ENCODE measurements around the gene IGLL5.
"Not testable (repeated sequence)": the region's sequence is repeated elsewhere in the genome, so short reads cannot be mapped to it uniquely, and the experiment has no call there.

IGLL5 gene

DNA sequence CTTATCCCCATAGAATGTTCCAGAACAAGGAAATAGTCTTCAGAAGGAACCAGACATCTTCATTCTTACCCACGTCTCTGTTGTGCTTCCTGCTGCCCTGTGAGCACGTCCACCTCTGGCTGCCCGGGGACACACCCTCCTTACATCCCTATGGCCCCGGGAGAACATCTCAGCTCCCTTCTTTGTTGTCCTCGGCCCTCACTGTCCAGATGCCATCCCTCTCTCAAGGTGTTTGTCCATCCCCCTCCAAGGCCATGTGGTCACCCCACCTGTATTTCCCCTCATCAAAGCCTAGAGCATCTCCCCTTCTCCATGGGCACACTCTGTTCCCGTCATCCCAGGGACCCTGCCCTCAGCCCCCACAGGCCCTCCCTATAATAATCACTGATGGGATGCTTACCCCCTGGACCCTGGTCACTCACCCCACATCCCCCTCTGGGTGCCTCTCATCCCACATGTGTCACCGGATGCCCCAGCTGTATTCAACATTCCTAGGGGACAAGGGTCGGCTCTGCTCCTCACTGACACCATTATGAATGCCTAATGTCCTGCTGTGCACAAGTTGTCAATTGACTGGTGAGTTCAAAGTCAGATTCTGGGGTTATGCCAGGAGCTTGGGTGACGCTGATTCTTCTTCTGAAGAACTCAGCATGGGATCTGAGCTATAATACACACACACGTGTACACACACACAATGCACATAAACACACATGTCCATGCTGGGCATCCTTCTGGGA is 28.8 kb downstream of the IGLL5 start:
- DNase-seq = no peak

DNA sequence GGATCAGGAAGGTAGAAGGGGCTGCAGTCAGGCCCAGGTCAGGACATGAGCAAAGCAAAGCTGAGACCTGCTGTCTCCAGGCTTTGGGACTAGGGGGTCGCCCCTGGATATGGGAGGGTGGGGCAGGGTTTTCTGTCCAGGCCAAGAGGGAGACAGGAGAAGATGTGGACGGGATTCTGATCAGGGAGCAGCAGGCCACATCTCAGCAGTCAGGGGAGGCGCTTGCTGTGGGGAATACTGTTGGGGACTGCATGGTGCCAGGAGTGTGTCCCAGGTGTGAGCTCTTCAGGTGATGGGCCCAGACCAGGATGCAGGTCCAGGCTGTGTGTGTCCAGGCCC is 29.3 kb downstream of the IGLL5 start:
- DNase-seq = no peak

DNA sequence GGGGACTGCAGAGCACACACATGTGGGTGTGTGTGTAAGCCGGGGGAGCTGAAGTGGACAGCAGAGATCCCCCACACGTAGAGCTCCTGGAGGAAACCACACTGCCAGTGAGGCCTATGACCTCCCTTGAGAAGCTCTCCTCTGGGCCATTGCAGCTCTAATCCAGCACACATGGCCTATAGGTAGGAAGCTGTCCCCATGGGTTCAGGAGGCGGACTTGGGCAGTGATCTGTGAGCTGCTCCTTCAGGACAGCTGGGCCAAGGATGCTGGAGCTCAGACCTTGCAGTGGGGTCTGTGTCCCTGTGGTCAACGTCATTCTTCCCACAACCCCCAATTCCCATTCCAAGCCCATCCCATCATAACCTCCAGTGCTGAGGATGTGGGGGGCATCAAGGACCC is 29.8 kb downstream of the IGLL5 start:
- no peak for DNase-seq

DNA sequence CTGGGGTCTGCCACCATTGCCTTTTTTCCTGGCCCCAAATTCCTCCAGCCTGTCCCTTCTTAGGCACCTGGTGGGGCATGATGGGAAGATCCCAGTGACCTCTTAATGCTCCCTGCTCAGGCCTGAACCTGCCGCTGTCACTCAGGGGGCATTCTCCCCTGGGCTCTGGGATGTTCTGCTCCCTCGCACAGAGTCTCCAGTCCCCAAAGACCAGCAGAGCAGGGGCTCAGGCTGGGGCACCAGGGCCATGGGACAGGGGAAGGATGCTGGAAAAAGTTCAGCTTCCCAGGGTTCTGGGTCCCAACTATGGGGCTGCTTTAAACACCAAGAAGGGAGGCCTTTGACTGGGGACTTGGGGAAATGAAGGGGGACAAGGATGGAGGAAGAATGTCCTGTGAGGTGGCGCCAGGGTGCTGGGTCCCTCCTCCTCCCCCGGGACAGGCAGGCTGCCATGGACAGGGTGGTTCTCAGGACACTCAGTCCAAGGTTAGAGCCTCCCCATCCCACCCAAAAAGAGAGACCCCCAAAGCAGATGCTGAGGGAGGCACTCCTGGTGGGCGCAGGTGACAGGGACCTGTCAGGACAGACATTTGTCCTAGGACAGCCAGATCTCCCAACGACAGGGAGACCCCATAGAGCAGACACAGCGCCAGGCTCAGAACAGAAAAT is 30.8 kb downstream of the IGLL5 start:
- DNase-seq = no peak

DNA sequence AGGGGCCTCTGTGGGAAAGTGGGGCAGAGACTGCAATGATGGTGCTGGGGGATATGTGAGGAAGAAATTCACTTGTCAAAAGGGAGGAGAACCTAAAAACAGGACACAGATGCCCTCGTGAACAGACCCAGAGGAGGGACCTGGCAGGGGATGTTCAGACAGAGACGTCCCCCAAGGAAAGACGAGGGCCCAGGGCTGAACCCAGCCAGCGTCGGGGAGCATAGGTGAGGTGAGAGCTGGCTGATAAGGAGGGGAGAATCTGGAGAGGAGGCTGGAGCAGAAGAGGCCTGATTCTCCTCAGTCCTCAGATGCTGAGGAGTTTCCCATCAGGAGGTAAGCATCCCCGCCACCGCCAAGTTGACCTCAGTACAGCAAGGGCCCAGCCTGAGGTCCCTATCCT is 31.4 kb downstream of the IGLL5 start:
- no peak for DNase-seq

DNA sequence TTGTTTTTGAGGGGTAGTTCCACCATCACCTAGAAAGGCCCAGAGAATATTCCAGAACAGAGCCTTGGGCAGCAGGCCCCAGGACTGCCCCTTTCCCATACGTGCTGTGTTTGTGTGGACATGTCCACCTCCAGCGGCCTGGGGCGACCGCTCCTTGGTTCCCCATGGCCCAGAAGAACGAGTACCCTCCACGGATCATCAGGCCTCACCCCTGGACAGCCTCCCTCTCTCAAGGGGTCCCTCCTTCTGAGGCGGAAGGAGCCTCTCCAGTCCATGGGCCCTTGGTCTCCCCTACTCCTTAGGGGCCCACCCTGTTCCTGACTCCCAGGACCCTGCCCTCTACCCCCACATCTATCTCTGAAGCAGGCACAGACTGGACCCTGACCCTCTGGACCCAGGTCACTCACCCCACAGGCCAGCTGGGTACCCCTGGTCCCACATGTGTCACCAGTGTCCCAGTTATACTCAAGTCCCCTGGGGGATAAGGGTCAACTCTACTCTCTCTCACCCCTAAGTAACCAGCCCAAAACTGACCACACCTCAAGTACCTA is 32.6 kb downstream of the IGLL5 start:
- DNase-seq = no peak

- no peak for DNase-seq
These were observed 33.4 kb downstream of the IGLL5 start for GRCh38 chr22:22920910-22921550.

DNA sequence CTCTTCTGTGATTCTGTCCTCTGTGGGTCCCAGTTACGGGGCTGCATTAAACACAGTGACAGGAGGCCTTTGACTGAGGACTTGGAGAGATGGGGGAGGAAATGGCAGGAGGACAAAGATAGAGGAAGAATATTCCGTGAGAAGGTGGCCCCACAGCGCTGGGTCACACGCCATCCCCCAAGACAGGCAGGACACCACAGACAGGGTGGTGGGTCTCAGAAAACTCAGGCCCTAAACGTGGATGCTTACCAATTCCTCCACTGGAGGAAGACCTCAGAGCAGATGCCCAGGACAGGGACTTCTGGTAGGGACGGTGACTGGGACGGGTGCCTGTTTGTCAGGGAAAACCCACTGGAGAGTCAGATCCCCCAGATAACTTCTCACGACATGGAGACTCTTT is 34.0 kb downstream of the IGLL5 start:
- DNase-seq = no peak

- not testable (repeated sequence) for DNase-seq
These were observed 34.7 kb downstream of the IGLL5 start for GRCh38 chr22:22922092-22922953.

DNA sequence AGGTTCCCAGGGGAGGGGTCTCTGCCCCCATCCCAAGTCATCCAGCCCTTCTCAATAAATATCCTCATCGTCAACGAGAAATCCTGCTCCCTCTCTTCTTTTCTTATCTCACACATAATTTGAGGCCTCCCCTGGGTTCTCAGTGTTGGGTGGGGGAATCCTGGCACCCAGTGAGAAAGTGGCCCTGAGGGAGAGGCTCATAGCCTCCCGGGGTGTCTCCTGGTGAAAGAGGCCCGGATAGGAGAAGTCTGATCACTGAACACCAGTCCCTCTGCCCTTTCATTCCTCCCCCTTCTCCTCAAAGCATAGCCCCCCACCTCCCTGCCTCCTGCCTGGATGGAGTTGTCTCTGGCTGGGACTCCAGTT is 35.3 kb downstream of the IGLL5 start:
- DNase-seq = no peak

GRCh38 chr22:22923379-22923778 is 35.8 kb downstream of the IGLL5 start:
- no peak for DNase-seq

DNA sequence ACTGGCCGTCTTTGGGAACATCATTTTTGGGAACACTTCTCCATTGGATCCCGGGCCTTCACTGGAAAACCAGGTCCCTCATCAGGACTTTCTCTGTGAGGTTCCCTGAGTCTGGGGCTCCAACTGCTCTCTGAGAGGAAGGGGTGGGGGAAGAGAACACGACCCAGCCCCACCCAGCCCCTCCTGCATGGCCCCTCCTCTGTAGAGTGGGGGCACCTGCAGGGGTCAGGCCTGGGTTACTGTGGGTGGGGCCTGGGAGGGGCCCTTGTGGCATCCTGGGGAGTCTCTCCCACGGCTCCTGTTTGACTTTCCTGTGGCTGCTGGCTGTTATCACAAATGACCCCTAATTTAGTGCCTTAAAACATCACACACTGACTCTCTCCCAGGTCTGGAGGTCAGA is 36.3 kb downstream of the IGLL5 start:
- DNase-seq = no peak

- DNase-seq = no peak
These were observed 36.9 kb downstream of the IGLL5 start for GRCh38 chr22:22924369-22925145.

DNA sequence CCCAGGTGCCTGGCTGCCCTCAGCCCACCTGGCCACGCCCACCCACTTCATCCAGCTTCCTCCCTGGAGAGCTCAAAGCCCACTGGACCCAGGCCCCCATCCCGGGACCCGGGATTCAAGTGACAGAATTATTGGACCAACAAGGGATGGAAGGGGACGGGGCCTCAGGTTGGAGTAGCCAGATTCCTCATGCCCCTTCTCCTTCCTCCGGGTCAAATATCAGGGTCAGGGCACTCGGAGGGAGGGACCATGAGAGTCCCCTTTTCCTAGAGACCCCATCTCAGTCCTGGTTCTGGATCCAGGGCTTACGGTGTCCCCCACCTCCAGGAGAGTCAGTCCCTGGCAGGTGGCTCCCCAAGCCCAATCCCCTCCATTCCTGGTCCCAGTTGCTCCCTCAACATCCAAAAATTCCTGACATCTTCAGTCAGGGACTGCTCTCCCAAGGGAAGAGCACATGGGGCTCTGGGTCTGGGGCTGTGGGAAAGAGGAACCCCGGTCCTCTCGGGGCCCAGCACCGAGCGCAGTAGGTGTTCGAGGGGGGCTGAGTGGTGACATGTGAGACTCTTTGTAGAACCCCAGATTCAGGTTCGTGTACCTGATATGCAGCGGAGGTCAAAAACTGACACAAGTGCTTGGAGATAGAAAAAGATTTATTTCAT is 37.7 kb downstream of the IGLL5 start:
- no peak for DNase-seq

GRCh38 chr22:22925805-22926369 is 38.3 kb downstream of the IGLL5 start:
- no peak for DNase-seq

DNA sequence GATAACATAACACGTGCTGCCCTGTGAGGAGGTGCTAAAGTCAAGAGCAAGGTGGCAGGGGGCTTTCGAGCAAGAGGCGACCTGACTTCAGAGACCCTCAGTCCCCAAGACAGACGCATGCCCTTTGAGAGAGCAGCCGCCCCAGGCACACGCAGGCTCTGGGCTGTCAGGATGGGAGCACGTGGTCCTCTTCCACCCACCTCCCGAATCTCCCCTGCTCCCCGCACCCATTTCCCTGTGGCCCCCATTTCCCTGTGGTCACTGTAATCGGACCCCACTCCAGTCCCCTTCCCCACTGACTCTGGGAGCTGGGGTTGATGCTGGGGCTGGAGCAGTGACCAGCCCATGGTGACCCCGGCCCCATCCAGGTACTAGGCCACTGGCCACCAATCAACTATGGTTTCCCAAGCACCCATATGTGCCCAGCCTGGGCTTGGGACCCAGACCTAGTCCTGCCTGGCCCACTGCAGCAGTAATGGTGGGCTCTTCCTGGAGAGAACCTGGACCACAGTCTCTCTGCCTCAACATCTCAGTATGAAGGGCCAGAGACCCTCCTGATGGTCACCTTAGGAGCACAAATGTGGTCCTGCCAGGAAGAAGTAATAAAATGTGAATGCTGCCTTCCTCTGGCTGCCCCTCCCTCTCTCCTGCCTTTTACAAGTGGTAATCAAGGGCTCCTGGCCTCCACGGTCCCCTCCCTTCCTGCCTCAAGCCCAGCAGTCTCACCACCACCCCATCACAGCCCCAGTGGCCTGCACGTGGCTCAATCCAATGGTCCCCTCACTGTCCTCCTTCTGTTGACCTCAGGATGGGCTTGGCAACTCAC is 39.0 kb downstream of the IGLL5 start:
- DNase-seq = no peak

GRCh38 chr22:22927196-22927887 is 39.7 kb downstream of the IGLL5 start:
- no peak for DNase-seq

GRCh38 chr22:22927888-22928665 is 40.5 kb downstream of the IGLL5 start:
- DNase-seq = no peak
